Measurements from ENCODE around the gene SH3BP1. TPM values are rescaled to one million over a fixed set of nuclear protein-coding genes. Genes with fewer than 3 reads are reported as not detected.
A peak's percentile ranks its signal among the peaks of the same experiment; 100 is the strongest.

Gene SH3BP1
- total and polyA plus RNA-seq, 2 donors (not counting 1 experiment from before 2014, with no cell fraction given), result 44.0 to 69.7 TPM

GRCh38 chr22:37591823-37592404 lies 47.6 kb upstream of the SH3BP1 start:
- H3K27me3 Mint-ChIP-seq, result peaks cover 21% of the 10 kb centered on the region
- peaks cover 11% of the 10 kb centered on the region for H3K4me1 Mint-ChIP-seq
- Histone ChIP-seq H3K36me3 (replicated peaks in 1 of 2; ENCODE audit: control extremely low read depth in 1 of 2, control insufficient read depth in 1 of 2, extremely low read depth in 1 of 2, insufficient read depth in 2 of 2, low read length in 1 of 2) (no peaks in the 10 kb centered on the region), H3K9ac (ENCODE audit: low read length) (peak overlapping the region; percentile 41), H3K4me3 (ENCODE audit: control extremely low read depth in 1 of 5, extremely low read depth in 1 of 5, insufficient read depth in 1 of 5, low read depth in 2 of 5, low read length in 4 of 5) (peak overlapping the region in 3 of 5 experiments; percentile 33 to 51 (median 41)), H3K27me3 (replicated peaks in 1 of 4; ENCODE audit: control extremely low read depth in 1 of 4, control insufficient read depth in 3 of 4, insufficient read depth in 4 of 4, low read length in 3 of 4) (peaks cover 0 to 3% (median 0%) of the 10 kb centered on the region in 4 experiments), H3K4me2 (replicated peaks; ENCODE audit: low read depth, low read length, poor library complexity, severe bottlenecking) (peak overlapping the region; percentile 63), H2AFZ (ENCODE audit: insufficient read depth, low read depth, low read length, poor library complexity, severe bottlenecking) (peak overlapping the region; percentile 63), H3K79me2 (ENCODE audit: control insufficient read depth, insufficient read depth, low read length) (no peaks in the 10 kb centered on the region), H3K27ac (ENCODE audit: low read length in 2 of 2) (no peak overlapping the region), H4K20me1 (ENCODE audit: control insufficient read depth, insufficient read depth, low read length, poor library complexity, severe bottlenecking) (no peaks in the 10 kb centered on the region), H3K4me1 (ENCODE audit: control insufficient read depth in 2 of 2, insufficient read depth in 2 of 2, low read length in 2 of 2) (peaks cover 4 to 9% of the 10 kb centered on the region in 2 donors), H3K9me3 (ENCODE audit: control extremely low read depth in 1 of 3, control insufficient read depth in 2 of 3, insufficient read depth in 1 of 3, low read length in 2 of 3) (no peaks in the 10 kb centered on the region)
- peak overlapping the region; percentile 87 for H3K4me3 Mint-ChIP-seq
- H3K27ac Mint-ChIP-seq, result peak overlapping the region; percentile 75
- ChIA-PET CTCF (interaction anchor here (0.7 to 4.4 kb wide), 35 partner anchors 8 to 570 kb away, joined by 3 to 55 read pairs (median 5); partner anchors contain the start of genes GGA1, LGALS2, NOL12 and PDXP), POLR2A (interaction anchor here (0.7 to 1.4 kb wide), 3 partner anchors 16 to 78 kb away, joined by 3 to 17 read pairs (median 8); partner anchors contain the start of gene GGA1)
- no peak for ATAC-seq (ENCODE audit: low read depth)
- TF ChIP-seq, protein P1, sequence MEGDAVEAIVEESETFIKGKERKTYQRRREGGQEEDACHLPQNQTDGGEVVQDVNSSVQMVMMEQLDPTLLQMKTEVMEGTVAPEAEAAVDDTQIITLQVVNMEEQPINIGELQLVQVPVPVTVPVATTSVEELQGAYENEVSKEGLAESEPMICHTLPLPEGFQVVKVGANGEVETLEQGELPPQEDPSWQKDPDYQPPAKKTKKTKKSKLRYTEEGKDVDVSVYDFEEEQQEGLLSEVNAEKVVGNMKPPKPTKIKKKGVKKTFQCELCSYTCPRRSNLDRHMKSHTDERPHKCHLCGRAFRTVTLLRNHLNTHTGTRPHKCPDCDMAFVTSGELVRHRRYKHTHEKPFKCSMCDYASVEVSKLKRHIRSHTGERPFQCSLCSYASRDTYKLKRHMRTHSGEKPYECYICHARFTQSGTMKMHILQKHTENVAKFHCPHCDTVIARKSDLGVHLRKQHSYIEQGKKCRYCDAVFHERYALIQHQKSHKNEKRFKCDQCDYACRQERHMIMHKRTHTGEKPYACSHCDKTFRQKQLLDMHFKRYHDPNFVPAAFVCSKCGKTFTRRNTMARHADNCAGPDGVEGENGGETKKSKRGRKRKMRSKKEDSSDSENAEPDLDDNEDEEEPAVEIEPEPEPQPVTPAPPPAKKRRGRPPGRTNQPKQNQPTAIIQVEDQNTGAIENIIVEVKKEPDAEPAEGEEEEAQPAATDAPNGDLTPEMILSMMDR (IDR thresholded peaks at IDR 0.05), result no peak
- TF ChIP-seq EZH2 (IDR thresholded peaks at IDR 0.05; ENCODE audit: borderline replicate concordance, insufficient read depth, low read depth, low read length, poor library complexity, severe bottlenecking), result no peak
- no peak for DNase-seq
- intact Hi-C loops (cut with micrococcal nuclease), result loop anchor here (1.0 kb wide), 2 partner anchors 16 to 54 kb away; partner anchors contain the start of gene GGA1
- WGBS (ENCODE audit: insufficient coverage), result 94% methylated on average over 9 of the region's 12 CpGs
- no peaks in the 10 kb centered on the region for H3K9me3 Mint-ChIP-seq (ENCODE audit: insufficient read depth)

GRCh38 chr22:37594237-37594636 lies 45.2 kb upstream of the SH3BP1 start:
- Mint-ChIP-seq H3K27ac (no peak overlapping the region), H3K9me3 (ENCODE audit: insufficient read depth) (no peaks in the 10 kb centered on the region), H3K27me3 (peaks cover 13% of the 10 kb centered on the region), H3K4me1 (peaks cover 11% of the 10 kb centered on the region), H3K4me3 (no peak overlapping the region)
- CTCF ChIA-PET, result interaction anchor here (0.7 kb wide), 1 partner anchor 27 kb away, joined by 3 read pairs; no protein-coding TSS in a partner anchor
- POLR2A ChIA-PET, result no interaction called here
- no peak overlapping the region for H3K4me2 ChIP-seq (replicated peaks; ENCODE audit: low read depth, low read length, poor library complexity, severe bottlenecking)
- H3K36me3 ChIP-seq (replicated peaks in 1 of 2; ENCODE audit: control extremely low read depth in 1 of 2, control insufficient read depth in 1 of 2, extremely low read depth in 1 of 2, insufficient read depth in 2 of 2, low read length in 1 of 2), result no peaks in the 10 kb centered on the region
- H3K4me1 ChIP-seq (ENCODE audit: control insufficient read depth in 2 of 2, insufficient read depth in 2 of 2, low read length in 2 of 2), result peaks cover 4 to 9% of the 10 kb centered on the region in 2 donors
- TF ChIP-seq, protein P1 (IDR thresholded peaks at IDR 0.05), result no peak
- no peak for TF ChIP-seq EZH2 (IDR thresholded peaks at IDR 0.05; ENCODE audit: borderline replicate concordance, insufficient read depth, low read depth, low read length, poor library complexity, severe bottlenecking)
- H4K20me1 ChIP-seq (ENCODE audit: control insufficient read depth, insufficient read depth, low read length, poor library complexity, severe bottlenecking), result no peaks in the 10 kb centered on the region
- peaks cover 0 to 6% (median 0%) of the 10 kb centered on the region in 4 experiments for H3K27me3 ChIP-seq (replicated peaks in 1 of 4; ENCODE audit: control extremely low read depth in 1 of 4, control insufficient read depth in 3 of 4, insufficient read depth in 4 of 4, low read length in 3 of 4)
- WGBS (ENCODE audit: insufficient coverage), result 84% methylated on average over 2 of the region's 5 CpGs
- DNase-seq (no peak), ATAC-seq (ENCODE audit: low read depth) (no peak)
- H3K9me3 ChIP-seq (ENCODE audit: control extremely low read depth in 1 of 3, control insufficient read depth in 2 of 3, insufficient read depth in 1 of 3, low read length in 2 of 3), result no peaks in the 10 kb centered on the region
- intact Hi-C loops (cut with micrococcal nuclease), result no loop called here
- no peak overlapping the region for H3K27ac ChIP-seq (ENCODE audit: low read length in 2 of 2)
- H3K9ac ChIP-seq (ENCODE audit: low read length), result no peak overlapping the region
- no peaks in the 10 kb centered on the region for H3K79me2 ChIP-seq (ENCODE audit: control insufficient read depth, insufficient read depth, low read length)
- no peak overlapping the region for H2AFZ ChIP-seq (ENCODE audit: insufficient read depth, low read depth, low read length, poor library complexity, severe bottlenecking)
- no peak overlapping the region for H3K4me3 ChIP-seq (ENCODE audit: control extremely low read depth in 1 of 5, extremely low read depth in 1 of 5, insufficient read depth in 1 of 5, low read depth in 2 of 5, low read length in 4 of 5)

All from B cell (primary cell).